Ascending aorta (tissue), 2 donors: ENCODE data around the gene TGM1. TPM values are rescaled to one million over a fixed set of nuclear protein-coding genes. Genes with fewer than 3 reads are reported as not detected.
A peak's percentile ranks its signal among the peaks of the same experiment; 100 is the strongest.

Experiments used
- DNase-seq, 2 donors: peaks; one replicate each; pipeline ENCODE4 v3.0.0-alpha.2; 2019; ENCODE audit warnings: low spot score in 2 of 2
- H3K27ac ChIP-seq, 2 donors: fragments of 200-600 bp; sonication (generic); one replicate each; pipeline ENCODE4 v1.5.1; 2016 to 2017; ENCODE audit warnings: mild to moderate bottlenecking in 1 of 2
- H3K27me3 ChIP-seq: fragments of 200-600 bp; sonication (generic); one replicate; pipeline ENCODE4 v1.5.1; 2017
- H3K36me3 ChIP-seq, 2 donors: fragments of 200-600 bp; sonication (generic); one replicate each; pipeline ENCODE4 v1.5.1; 2016
- H3K4me1 ChIP-seq, 2 donors: fragments of 200-600 bp; sonication (generic); one replicate each; pipeline ENCODE4 v1.5.1; 2016 to 2017; ENCODE audit warnings: mild to moderate bottlenecking in 1 of 2
- H3K4me3 ChIP-seq, 2 donors: fragments of 200-600 bp; sonication (generic); one replicate each; pipeline ENCODE4 v1.5.1; 2016 to 2017; ENCODE audit warnings: mild to moderate bottlenecking in 1 of 2
- H3K9me3 ChIP-seq, 2 donors: fragments of 200-600 bp; sonication (generic); one replicate each; pipeline ENCODE4 v1.5.1; 2016
- CTCF ChIP-seq, 3 experiments: fragments of 200-600 bp in 2 of 3; fragments of 450-650 bp in 1 of 3; sonication (generic) in 2 of 3; IDR thresholded peaks; one replicate each; pipeline ENCODE4 v1.5.1; 2016 to 2019; ENCODE audit warnings: antibody characterized with exemption in 3 of 3, mild to moderate bottlenecking in 1 of 3, moderate library complexity in 1 of 3
- intact Hi-C: fragments of 100-400 bp; cut with DNase I; formaldehyde crosslinking; loops from one replicate; pipeline ENCODE4 v1.15.1; 2023
- total RNA-seq: library from RNA; depleted of rRNA; stranded (reverse); fragments of >200 nt; gene quantifications from one replicate; pipeline ENCODE4 v1.1.0, GENCODE V29; 2016

Gene TGM1
- total RNA-seq, 1 donor from 2014 or later, result 1.7 TPM

GRCh38 chr14:24240110-24240918, 22.7 kb downstream of the TGM1 start:
- Histone ChIP-seq H3K9me3 (no peaks in the 10 kb centered on the region), H3K27ac (peak overlapping the region; percentile 94 to 99), H3K4me3 (peak overlapping the region; percentile 19 to 81), H3K4me1 (peaks cover 15 to 32% of the 10 kb centered on the region in 2 donors), H3K36me3 (peaks cover 35 to 57% of the 10 kb centered on the region in 2 donors), H3K27me3 (no peaks in the 10 kb centered on the region)
- DNase-seq, result peak in 1 of 2 donors; percentile 59
- intact Hi-C loops, result loop anchor here (5.0 kb wide), 2 partner anchors 192 to 938 kb away; partner anchors contain the start of gene PPP1R3E
- no peak for TF ChIP-seq CTCF (IDR thresholded peaks at IDR 0.05)

GRCh38 chr14:24238527-24239037, 24.4 kb downstream of the TGM1 start:
- Histone ChIP-seq H3K27ac (no peak overlapping the region), H3K27me3 (no peaks in the 10 kb centered on the region), H3K4me1 (peaks cover 16 to 38% of the 10 kb centered on the region in 2 donors), H3K36me3 (peaks cover 35 to 64% of the 10 kb centered on the region in 2 donors), H3K9me3 (no peaks in the 10 kb centered on the region), H3K4me3 (no peak overlapping the region)
- no peak for TF ChIP-seq CTCF (IDR thresholded peaks at IDR 0.05)
- intact Hi-C loops, result no loop called here
- DNase-seq, result peak in 1 of 2 donors; percentile 56

- peaks cover 35 to 64% of the 10 kb centered on the region in 2 donors for H3K36me3 ChIP-seq
- intact Hi-C loops, result no loop called here
- H3K27me3 ChIP-seq, result no peaks in the 10 kb centered on the region
- no peak for TF ChIP-seq CTCF (IDR thresholded peaks at IDR 0.05)
- peak in 1 of 2 donors; percentile 56 for DNase-seq
- H3K27ac ChIP-seq, result no peak overlapping the region
- no peaks in the 10 kb centered on the region for H3K9me3 ChIP-seq
- H3K4me3 ChIP-seq, result no peak overlapping the region
- H3K4me1 ChIP-seq, result peaks cover 20 to 39% of the 10 kb centered on the region in 2 donors
Measured at GRCh38 chr14:24238123-24238522, 24.9 kb downstream of the TGM1 start.

GRCh38 chr14:24237463-24237955, 25.5 kb downstream of the TGM1 start:
- peaks cover 35 to 64% of the 10 kb centered on the region in 2 donors for H3K36me3 ChIP-seq
- H3K4me1 ChIP-seq, result peaks cover 21 to 39% of the 10 kb centered on the region in 2 donors
- no peak for TF ChIP-seq CTCF (IDR thresholded peaks at IDR 0.05)
- no peak overlapping the region for H3K27ac ChIP-seq
- DNase-seq, result peak in 1 of 2 donors; percentile 53
- H3K9me3 ChIP-seq, result no peaks in the 10 kb centered on the region
- H3K27me3 ChIP-seq, result no peaks in the 10 kb centered on the region
- H3K4me3 ChIP-seq, result no peak overlapping the region
- intact Hi-C loops, result no loop called here

- H3K27ac ChIP-seq, result no peak overlapping the region
- no peaks in the 10 kb centered on the region for H3K9me3 ChIP-seq
- H3K4me3 ChIP-seq, result no peak overlapping the region
- peaks cover 21 to 39% of the 10 kb centered on the region in 2 donors for H3K4me1 ChIP-seq
- peaks cover 35 to 64% of the 10 kb centered on the region in 2 donors for H3K36me3 ChIP-seq
- no peaks in the 10 kb centered on the region for H3K27me3 ChIP-seq
- TF ChIP-seq CTCF (IDR thresholded peaks at IDR 0.05), result no peak
- DNase-seq, result peak in 1 of 2 donors; percentile 41
- intact Hi-C loops, result no loop called here
Measured at GRCh38 chr14:24236689-24237462, 26.1 kb downstream of the TGM1 start.
